NB4 (cell line): ENCODE measurements around the gene CYP11A1.
"Not testable (repeated sequence)": the region's sequence is repeated elsewhere in the genome, so short reads cannot be mapped to it uniquely, and the experiment has no call there.

Experiments
- DNase-seq: peaks from one replicate; pipeline ENCODE4 v3.0.0; 2010; ENCODE audit warnings: low read depth
- H3K4me3 ChIP-seq: one replicate; pipeline ENCODE4 v1.5.1; 2011; ENCODE audit warnings: mild to moderate bottlenecking, low read depth, low read length, moderate library complexity
- CTCF ChIP-seq: IDR thresholded peaks from one replicate; pipeline ENCODE4 v1.5.1; 2012; ENCODE audit warnings: low read depth, low read length
- MAX ChIP-seq: IDR thresholded peaks from 2 replicates; pipeline ENCODE4 v1.6.1; 2011; ENCODE audit warnings: low read depth, low read length
- MYC ChIP-seq: IDR thresholded peaks from 2 replicates; pipeline ENCODE4 v1.6.1; 2011; ENCODE audit warnings: low read depth, low read length
- POLR2A ChIP-seq: IDR thresholded peaks from 2 replicates; pipeline ENCODE4 v1.6.1; 2011; ENCODE audit warnings: mild to moderate bottlenecking; ENCODE audit not compliant: insufficient read length; ENCODE audit errors: extremely low read depth

The CYP11A1 gene

GRCh38 chr15:74391582-74392450, 24.4 kb upstream of the CYP11A1 start:
- no peak overlapping the region for H3K4me3 ChIP-seq
- no peak for DNase-seq
- TF ChIP-seq MYC, result no peak
- no peak for TF ChIP-seq POLR2A
- no peak for TF ChIP-seq CTCF
- no peak for TF ChIP-seq MAX

GRCh38 chr15:74390647-74391288, 23.3 kb upstream of the CYP11A1 start:
- DNase-seq, result peak; percentile 63
- no peak overlapping the region for H3K4me3 ChIP-seq
- TF ChIP-seq POLR2A, result no peak
- no peak for TF ChIP-seq MYC
- no peak for TF ChIP-seq MAX
- TF ChIP-seq CTCF, result no peak

- not testable (repeated sequence) for DNase-seq, H3K4me3 ChIP-seq
These were observed 22.7 kb upstream of the CYP11A1 start for GRCh38 chr15:74390049-74390646.

- DNase-seq, result peak; percentile 66
- H3K4me3 ChIP-seq, result no peak overlapping the region
- TF ChIP-seq MAX (peak; percentile 64; the same call in 1 of the 2 replicates), POLR2A (no peak), CTCF (no peak), MYC (peak; percentile 68)
These were observed 22.0 kb upstream of the CYP11A1 start for GRCh38 chr15:74389241-74390048.

GRCh38 chr15:74388363-74388951, 21.0 kb upstream of the CYP11A1 start:
- no peak overlapping the region for H3K4me3 ChIP-seq
- TF ChIP-seq MAX (no peak), MYC (no peak), CTCF (no peak), POLR2A (no peak)
- DNase-seq, result no peak
